ENCODE results near the gene TENM4.

TENM4 gene

DNA sequence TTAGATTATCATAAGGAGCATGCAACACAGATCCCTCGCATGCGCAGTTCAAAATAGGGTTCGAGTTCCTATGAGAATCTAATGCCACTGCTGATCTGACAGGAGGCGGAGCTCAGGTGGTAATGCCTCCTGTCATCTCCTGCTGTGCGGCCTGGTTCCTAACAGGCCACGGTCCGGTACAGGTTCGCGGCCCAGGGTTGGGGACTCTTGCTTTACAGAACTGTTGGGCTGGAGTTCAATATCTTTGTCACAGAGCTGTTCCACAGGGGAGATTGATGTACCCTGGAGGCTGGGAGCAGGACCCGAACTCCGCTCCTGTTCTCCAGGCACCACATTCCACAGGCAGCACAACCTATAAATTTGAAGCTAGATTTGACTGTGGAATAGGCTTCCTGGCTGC, 508.1 kb downstream of the TENM4 start:
- DNase-seq (ENCODE audit: low spot score), result no peak
- TF ChIP-seq, protein P1, sequence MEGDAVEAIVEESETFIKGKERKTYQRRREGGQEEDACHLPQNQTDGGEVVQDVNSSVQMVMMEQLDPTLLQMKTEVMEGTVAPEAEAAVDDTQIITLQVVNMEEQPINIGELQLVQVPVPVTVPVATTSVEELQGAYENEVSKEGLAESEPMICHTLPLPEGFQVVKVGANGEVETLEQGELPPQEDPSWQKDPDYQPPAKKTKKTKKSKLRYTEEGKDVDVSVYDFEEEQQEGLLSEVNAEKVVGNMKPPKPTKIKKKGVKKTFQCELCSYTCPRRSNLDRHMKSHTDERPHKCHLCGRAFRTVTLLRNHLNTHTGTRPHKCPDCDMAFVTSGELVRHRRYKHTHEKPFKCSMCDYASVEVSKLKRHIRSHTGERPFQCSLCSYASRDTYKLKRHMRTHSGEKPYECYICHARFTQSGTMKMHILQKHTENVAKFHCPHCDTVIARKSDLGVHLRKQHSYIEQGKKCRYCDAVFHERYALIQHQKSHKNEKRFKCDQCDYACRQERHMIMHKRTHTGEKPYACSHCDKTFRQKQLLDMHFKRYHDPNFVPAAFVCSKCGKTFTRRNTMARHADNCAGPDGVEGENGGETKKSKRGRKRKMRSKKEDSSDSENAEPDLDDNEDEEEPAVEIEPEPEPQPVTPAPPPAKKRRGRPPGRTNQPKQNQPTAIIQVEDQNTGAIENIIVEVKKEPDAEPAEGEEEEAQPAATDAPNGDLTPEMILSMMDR (IDR thresholded peaks at IDR 0.05; ENCODE audit: extremely low read depth, insufficient read depth, missing control alignments), result no peak
- in situ Hi-C loops (cut with MboI; ENCODE audit: low pct_unique_long_range_greater_than_20kb, low sequenced_read_pairs, unreplicated experiment), result no loop called here

DNA sequence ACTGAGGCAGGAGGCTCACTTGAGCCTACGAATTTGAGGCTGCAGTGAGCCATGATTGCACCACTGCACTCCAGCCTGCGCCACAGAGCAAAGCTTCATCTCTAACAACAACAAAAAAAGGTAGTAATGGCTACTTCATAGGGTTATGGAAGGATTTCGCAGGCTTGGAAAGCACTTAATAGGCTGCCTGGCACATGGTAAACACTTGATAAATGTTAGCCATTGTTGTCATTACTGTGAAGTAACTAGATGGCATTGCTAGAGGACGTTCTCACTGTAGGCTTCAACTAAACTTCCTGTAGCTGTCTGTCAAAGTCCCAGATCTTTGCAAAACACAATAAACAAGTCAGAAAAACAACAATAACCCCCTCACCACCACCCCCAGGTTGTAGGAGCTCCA, 508.9 kb downstream of the TENM4 start:
- no peak for DNase-seq (ENCODE audit: low spot score)
- in situ Hi-C loops (cut with MboI; ENCODE audit: low pct_unique_long_range_greater_than_20kb, low sequenced_read_pairs, unreplicated experiment), result no loop called here
- TF ChIP-seq, protein P1 (IDR thresholded peaks at IDR 0.05; ENCODE audit: extremely low read depth, insufficient read depth, missing control alignments), result no peak

DNA sequence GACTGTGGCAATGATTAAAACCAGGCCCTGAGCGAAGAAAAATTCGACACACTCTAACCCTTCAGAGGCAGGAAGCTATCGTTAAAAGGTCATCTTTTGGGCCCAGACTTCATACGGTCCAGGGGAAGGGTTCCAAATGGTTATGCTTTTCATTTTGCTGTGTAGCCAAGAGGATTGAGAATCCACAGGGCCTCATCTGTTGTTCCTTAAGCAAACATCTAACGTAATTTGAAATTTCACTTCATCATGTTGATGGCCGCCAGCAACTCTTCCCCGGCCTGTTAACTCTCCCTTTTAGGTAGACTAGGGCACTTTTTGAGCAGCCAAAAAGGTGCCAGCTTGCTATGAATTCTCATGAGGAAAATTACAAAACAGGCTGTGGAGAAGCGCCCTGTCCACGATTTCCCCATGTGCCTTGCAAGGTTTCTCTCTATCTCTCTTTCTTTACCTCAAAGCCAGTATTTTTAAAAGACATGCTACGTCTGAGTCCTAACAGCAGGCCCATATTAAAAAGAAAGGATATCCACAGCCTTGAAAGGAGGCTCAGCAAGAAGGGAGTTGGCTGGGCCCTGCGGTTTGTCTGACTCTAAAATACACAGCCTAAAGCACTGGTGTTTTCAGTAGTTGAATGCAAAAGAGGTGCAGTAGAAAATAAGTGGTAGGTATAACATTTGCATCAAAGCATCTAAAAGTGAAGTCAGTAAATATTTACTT, 509.9 kb downstream of the TENM4 start:
- TF ChIP-seq, protein P1 (IDR thresholded peaks at IDR 0.05; ENCODE audit: extremely low read depth, insufficient read depth, missing control alignments), result no peak

DNA sequence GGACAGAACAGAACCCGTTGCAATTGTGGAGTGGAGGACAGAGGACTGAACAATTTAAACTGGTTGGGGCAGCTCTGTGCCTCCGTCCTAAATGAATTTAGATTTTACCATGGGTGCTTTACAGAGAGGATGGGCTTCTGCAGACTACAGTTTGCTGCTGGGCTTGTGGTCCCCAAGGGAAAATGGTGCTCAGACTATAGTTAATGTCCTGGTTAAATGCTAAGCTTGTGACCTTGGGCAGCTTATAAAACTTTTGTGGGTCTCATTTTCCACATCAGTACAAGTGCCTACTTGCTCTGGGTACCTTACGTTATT, 511.0 kb downstream of the TENM4 start:
- no peak for DNase-seq (ENCODE audit: low spot score)
- TF ChIP-seq, protein P1 (IDR thresholded peaks at IDR 0.05; ENCODE audit: extremely low read depth, insufficient read depth, missing control alignments), result no peak
- in situ Hi-C loops (cut with MboI; ENCODE audit: low pct_unique_long_range_greater_than_20kb, low sequenced_read_pairs, unreplicated experiment), result no loop called here

More for the DNA sequence above, 509.9 kb downstream of the TENM4 start:
- no peak for DNase-seq (ENCODE audit: low spot score)
- in situ Hi-C loops (cut with MboI; ENCODE audit: low pct_unique_long_range_greater_than_20kb, low sequenced_read_pairs, unreplicated experiment), result no loop called here

DNA sequence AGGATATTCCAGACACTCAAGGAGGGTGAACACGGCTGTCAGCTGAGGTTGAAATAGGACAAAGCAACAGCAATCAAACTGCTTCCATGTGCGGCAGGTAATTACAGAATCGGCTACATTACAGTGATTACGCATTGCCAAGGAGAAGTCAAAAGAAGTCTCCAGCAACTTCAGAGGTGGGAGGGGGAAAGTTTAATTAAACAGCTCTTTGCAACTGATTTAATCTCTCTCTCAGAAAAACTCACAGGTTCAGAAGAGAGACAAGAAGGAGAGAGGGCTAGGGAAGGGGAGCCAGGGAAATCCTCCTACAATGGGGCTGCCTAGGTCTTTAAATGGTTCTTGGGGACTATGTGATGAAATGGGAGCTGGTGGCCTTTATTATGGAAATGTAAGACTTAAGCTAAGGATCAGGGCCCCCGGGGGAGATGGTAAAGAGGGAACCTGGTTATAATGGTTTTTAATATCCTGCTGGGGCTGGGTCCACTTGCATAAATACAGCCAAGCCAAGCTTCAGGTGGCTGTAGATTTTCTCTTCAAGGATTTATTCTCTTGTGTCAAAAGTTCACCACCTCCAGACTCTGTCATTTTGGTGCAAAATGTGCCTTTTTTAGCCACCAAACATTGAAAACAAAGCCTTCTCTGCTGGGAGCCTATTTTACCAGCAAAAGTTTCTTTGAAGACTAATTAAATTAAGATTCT, 511.5 kb downstream of the TENM4 start:
- TF ChIP-seq, protein P1 (IDR thresholded peaks at IDR 0.05; ENCODE audit: extremely low read depth, insufficient read depth, missing control alignments), result no peak
- DNase-seq (ENCODE audit: low spot score), result no peak
- in situ Hi-C loops (cut with MboI; ENCODE audit: low pct_unique_long_range_greater_than_20kb, low sequenced_read_pairs, unreplicated experiment), result no loop called here

DNA sequence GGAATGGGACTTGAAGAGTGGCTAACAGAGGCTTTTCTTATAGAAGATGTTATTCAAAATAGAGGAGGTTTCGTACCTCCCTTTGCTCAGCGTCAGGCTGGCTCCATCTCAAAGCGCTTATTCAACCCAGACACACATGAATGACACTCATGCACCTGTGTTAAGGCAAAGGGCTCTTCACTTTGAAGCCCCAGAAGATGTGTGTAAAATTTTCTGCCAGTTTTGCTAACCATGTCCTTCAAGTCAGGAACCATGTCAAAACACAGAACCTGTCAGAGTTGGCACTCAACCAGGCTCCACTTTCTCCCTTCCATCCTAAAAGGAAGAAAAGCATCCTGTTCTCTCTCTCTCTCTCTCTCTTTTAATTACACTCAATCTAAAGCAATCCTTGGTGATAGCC, 513.3 kb downstream of the TENM4 start:
- in situ Hi-C loops (cut with MboI; ENCODE audit: low pct_unique_long_range_greater_than_20kb, low sequenced_read_pairs, unreplicated experiment), result no loop called here
- DNase-seq (ENCODE audit: low spot score), result no peak
- TF ChIP-seq, protein P1 (IDR thresholded peaks at IDR 0.05; ENCODE audit: extremely low read depth, insufficient read depth, missing control alignments), result no peak
